GM19397 (cell line): Measurements from ENCODE around the gene CRBN.
A peak's percentile ranks its signal among the peaks of the same experiment; 100 is the strongest.

Source experiments
- ATAC-seq: cut with Tn5 transposase; IDR thresholded peaks from one replicate; pipeline ENCODE4 v1.9.1; 2021; ENCODE audit warnings: mild to moderate bottlenecking, moderate library complexity; ENCODE audit not compliant: unreplicated experiment

The CRBN gene

GRCh38 chr3:3113042-3113709, 66.3 kb downstream of the CRBN start:
- ATAC-seq = no peak

DNA sequence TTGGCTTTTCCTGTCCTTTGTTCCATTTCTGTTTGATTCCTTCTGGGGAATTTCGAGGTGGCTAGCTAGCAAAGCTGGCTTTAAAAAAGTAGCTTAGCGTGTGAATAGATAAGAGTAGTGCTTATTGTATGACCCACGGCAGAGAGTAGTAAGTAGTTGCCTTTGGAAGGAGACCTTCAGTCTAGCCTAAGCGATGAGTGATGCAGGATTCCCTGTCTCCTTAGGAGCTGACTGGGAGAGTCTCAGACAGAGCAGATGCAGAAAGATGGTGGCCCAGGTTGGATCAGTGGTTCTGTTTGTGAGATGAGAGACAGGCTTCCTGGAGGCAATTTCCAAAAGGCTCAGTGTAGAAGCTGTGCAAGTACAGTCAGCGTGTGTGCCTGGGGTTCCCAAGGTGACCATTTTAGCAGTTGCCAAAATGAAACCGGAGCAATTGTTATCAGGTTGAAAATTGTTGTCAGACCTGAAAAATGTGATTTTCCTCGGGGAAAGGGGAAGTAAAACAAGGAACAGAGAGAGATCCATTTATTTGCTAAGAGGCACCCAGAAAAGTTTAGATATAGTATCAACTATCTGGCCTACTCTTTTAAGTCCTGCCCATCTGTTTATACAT, 68.6 kb downstream of the CRBN start:
- no peak for ATAC-seq

DNA sequence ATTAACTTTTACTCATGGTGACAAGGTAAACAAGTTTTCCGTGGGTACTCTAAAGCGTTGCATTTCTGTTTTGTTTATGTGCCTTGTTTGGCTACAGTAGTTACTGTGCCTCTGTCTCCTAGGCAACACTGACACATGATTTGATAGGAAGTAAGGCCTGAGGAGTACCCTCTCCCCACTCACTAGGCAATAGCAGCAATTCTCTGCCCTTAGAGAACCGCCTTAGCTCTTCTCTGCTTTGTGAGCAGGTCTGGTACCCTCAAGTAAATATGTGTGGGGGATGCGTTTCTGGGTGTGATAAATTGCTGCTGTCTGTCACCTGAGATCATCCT, 69.2 kb downstream of the CRBN start, which contains the start of gene IL5RA:
TSS of gene IL5RA (minus strand) at position 76 of the 332 bp plus-strand sequence. CDS start 5,390 bp downstream, outside the sequence.
- no peak for ATAC-seq

DNA sequence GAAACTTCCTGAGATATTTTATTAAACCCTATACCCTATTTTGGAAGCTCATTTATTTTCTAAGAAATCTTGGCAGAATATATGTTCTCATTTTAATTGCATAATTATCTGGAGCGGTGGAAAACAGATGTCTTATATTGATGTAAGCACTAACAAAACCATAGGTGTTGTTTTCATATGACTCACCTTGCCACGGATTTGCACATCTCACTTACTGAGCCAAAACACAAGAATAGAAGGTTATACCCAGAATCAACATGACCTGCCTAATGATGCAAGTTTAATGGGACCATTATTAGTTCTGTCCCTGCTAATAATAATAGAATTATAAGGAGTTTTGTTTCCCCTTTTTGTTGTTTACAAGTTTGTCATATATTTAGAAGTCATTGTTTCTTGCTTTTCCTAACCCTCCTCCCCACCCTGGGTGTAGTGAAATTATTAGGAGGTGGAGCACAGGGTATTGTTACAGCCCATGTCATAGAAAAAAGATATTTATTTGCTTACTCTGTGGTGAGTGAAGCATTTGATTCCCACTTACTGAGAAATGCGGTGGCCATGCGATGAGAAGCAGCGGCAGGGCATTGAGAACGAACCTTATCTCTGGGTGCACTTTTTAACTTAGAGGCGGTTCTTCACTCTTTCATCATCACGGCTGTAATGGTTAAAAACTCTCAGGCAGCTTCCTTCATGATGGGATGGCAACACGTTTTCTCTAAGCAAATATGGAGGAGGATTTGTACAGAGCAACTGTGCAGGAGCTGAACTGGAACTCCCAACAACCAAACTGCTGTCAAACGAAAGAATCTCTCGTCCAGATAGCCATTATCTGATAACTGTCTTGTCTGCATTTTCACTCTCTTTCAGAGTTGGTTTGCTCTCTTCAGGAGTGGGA, 69.8 kb downstream of the CRBN start:
- peak; percentile 51 for ATAC-seq

DNA sequence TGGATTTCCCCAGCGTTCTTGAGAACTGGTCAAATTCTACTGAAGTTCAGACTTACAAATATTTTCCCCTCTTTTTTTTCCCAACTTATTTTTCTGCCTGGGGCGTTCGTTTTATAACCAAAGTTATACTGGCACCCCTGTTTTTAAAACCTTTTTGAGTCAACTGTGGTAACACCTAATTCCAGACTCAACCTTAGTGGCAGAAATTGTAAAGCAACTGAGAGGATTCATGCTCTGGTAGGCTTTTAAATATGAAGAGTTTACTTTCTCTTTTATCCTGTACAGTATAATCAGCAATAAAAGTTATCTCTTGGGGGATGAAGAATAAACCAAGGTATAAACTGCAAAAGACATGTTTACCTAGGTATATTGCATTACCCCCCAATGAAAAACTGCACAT, 71.6 kb downstream of the CRBN start:
- ATAC-seq = no peak

DNA sequence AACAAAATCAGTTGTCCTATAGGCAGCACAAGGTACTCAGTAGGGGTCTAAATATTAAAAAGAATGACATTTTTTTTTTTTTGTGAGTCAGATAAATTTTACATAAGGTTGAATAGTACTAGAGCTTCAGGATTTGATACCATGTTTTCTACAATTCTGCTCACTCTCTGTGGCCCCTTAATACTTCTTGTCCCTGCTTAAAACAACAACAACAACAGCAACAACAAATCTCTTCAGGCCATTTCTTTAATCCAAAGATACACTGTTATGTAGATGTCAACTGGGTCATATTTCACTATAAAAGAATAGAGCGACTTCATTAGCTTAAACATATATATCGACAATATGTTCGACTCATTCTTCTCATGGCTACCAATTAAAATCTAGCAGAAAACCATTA, 72.3 kb downstream of the CRBN start:
- no peak for ATAC-seq

GRCh38 chr3:3105815-3106214, 73.7 kb downstream of the CRBN start:
- ATAC-seq = no peak

GRCh38 chr3:3105246-3105645, 74.2 kb downstream of the CRBN start:
- ATAC-seq = no peak

- no peak for ATAC-seq
These were observed 76.7 kb downstream of the CRBN start for GRCh38 chr3:3102751-3103150.

GRCh38 chr3:3101660-3102458, 77.6 kb downstream of the CRBN start:
- no peak for ATAC-seq
